GM18508 (cell line): ENCODE results near the gene KCNMB3.
"Not testable (repeated sequence)": the region's sequence is repeated elsewhere in the genome, so short reads cannot be mapped to it uniquely, and the experiment has no call there.

ENCODE experiments used
- ATAC-seq: cut with Tn5 transposase; IDR thresholded peaks from one replicate; pipeline ENCODE4 v1.9.1; 2021; ENCODE audit warnings: moderate number of reproducible peaks; ENCODE audit not compliant: insufficient read depth, unreplicated experiment

The KCNMB3 gene, protein sequence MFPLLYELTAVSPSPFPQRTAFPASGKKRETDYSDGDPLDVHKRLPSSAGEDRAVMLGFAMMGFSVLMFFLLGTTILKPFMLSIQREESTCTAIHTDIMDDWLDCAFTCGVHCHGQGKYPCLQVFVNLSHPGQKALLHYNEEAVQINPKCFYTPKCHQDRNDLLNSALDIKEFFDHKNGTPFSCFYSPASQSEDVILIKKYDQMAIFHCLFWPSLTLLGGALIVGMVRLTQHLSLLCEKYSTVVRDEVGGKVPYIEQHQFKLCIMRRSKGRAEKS

GRCh38 chr3:179250803-179251476 is at the start of gene KCNMB3:
TSS of gene KCNMB3 (minus strand) at chr3:179251114. CDS start at chr3:179250990, 124 bp downstream.
- ATAC-seq = no peak

- ATAC-seq = no peak
Measured at GRCh38 chr3:179299999-179300613, 49.2 kb upstream of the KCNMB3 start.

DNA sequence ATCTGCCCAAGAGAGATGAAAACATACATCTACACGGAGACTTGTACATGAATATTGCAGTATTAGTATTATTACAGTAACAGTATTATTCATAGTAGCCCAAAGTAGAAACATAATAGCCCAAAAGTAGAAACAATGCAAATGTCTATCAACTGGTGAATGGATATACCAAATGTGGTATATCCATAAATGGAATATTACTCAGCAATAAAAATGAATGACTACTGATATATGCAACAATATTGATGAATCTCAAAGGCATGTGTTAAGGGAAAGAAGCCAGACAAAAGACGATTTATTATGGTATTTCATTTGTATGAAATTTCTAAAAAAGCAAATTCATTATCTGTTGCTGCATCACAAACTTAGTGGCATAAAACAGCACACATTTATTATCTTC is 48.4 kb upstream of the KCNMB3 start:
- ATAC-seq = no peak

DNA sequence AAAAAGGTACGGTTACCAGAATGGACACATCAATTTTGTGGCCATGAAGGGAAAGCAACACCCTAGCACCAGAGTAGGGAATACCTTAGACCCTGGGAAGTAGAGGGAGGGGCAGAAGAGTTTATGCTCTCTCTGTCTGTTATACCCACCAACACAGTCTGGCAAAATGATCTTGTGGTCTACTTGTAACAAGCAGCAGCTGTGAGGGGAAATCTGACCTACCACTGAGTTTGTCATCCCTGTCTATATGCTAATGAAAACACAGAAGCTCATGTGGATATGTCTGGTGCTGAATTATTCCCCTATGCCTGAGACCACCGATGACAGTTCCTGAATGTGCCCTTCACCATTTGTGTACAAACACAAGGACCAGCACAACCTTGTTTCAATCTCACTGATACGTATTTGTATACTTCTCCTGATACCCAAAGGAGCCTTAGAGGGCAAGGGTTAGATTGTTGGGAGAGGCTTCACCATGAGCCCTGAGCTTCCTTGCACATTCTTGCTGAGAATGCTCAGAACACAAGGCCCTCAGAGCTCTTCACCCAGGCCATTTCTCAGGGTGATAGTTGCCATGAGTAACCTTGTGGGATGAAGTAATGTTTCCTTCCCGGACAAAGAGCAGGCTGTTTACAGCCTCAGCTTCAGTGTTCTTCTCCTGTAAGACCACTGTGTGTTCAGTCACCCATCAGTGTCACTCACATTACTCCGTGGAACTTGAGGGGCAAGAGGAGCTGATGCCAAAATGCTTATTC is 47.2 kb upstream of the KCNMB3 start:
- ATAC-seq = no peak

- ATAC-seq = no peak
Measured at GRCh38 chr3:179292450-179292849, 41.5 kb upstream of the KCNMB3 start.

- ATAC-seq = no peak
Measured at GRCh38 chr3:179289295-179289694, 38.4 kb upstream of the KCNMB3 start.

DNA sequence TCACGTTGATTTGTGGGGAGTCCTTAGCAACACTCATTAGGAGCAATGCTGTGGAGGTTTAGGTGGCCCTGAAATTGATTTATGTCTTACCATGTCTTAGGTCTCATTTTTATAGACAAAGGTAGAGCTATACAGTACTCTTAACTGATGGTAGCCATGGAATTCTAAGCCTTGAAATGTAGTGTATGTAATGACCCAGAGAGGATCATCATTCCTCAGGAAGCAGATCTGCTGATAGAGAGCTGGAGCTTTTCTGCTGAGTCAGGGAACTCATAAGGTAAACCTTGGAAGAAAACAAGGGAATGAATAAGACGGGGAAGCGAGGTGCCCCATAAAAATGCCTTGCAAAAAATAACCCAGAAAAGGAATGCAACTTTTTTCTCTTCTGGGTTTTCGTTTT is 37.9 kb upstream of the KCNMB3 start:
- ATAC-seq = no peak

DNA sequence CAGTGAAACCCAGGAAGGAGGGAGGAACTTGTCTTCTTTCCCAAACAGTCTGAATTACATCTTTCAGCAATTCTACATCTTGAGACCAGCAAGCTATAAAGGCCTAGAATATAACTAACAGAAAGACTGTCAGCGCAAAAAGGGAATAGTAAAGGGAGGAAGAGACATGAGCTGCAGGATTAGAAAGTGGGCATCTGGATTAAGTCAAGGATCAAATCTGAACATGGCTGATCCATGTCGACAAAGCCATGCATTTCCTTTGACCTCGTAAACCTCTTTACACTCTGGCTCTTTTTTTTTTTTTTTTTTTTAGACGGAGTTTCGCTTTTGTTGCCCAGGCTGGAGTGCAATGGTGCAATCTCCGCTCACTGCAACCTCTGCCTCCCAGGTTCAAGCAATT is 35.4 kb upstream of the KCNMB3 start:
- no peak for ATAC-seq

- ATAC-seq = no peak
Measured at GRCh38 chr3:179281825-179282224, 30.9 kb upstream of the KCNMB3 start.

DNA sequence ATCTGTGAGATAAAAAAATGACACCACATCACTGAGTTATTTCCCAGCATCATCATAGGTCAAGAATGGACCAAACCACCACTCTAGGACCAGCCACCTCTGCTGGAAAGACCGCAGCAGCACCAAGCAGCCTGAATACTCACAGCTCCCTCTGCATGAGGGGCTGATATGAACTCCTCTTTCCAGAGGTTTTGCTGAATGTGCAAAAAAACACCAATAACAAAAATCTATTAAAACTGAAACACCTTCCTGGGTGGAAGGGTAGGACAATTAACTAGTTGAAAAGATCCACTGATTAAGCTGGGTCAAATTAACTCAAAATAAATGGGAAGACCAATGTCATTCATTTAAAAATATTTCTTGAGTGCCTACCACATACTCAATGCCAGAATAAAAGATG is 28.9 kb upstream of the KCNMB3 start:
- ATAC-seq = no peak

- ATAC-seq = no peak
Measured at GRCh38 chr3:179278932-179279693, 28.2 kb upstream of the KCNMB3 start.

GRCh38 chr3:179278151-179278550 is 27.2 kb upstream of the KCNMB3 start:
- ATAC-seq = no peak

DNA sequence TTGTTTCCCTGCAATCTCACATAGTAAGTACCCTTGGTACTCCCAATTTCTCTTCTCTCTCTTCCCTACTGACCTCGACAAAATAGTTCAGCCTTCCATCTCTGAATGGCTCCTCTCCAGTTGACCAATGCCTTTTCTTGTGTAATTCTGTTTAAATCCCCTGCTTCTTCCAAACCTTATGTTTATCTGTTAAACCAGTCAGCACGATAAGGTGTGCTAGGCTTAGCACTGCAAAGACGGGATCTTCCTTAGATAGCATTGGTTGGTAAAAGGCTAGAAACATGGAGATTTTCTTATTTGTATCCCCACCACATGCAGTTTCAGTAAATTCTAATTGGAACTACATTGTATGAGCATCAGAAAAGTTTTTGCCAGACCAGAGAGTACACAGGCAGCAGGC is 25.8 kb upstream of the KCNMB3 start:
- ATAC-seq = no peak

GRCh38 chr3:179276001-179276400 is 25.1 kb upstream of the KCNMB3 start:
- no peak for ATAC-seq

DNA sequence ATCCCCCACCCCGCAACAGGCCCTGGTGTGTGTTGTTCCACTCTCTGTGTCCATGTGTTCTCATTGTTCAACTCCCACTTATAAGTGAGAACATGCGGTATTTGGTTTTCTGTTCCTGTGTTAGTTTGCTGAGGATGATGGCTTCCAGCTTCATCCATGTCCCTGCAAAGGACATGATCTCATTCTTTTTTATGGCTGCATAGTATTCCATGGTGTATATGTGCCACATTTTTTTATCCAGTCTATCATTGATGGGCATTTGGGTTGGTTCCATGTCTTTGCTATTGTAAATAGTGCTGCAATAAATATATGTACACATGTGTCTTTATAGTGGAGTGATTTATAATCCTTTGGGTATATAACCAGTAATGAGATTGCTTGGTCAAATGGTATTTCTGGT is 23.5 kb upstream of the KCNMB3 start:
- not testable (repeated sequence) for ATAC-seq

GRCh38 chr3:179272385-179272784 is 21.5 kb upstream of the KCNMB3 start:
- no peak for ATAC-seq

DNA sequence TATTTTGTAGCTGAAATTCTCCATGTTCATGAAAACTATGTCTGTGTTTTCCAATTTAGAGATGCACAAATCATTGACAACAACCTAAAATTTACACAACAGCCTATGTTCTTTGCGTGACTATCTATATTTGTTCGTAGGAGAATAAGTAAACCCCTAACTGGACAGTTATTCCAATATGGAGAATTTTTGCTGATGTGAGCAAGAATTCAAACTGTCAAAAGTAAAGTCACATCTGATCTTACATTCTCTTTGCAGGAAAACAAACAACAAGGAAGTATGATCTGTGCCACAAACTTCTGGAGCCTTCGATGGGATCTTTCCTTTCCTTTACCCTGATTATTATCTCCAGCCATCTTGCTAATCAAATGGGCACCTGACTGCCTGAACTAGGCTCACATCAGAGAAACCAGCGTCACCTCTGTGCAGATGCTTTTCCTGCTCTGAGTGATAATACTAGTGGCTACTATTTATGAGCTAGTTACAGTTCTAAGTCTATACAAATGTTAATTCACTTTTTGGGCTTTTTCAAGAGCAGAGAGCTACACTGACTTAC is 18.3 kb upstream of the KCNMB3 start:
- no peak for ATAC-seq

- ATAC-seq = no peak
Measured at GRCh38 chr3:179268400-179269051, 17.6 kb upstream of the KCNMB3 start.

DNA sequence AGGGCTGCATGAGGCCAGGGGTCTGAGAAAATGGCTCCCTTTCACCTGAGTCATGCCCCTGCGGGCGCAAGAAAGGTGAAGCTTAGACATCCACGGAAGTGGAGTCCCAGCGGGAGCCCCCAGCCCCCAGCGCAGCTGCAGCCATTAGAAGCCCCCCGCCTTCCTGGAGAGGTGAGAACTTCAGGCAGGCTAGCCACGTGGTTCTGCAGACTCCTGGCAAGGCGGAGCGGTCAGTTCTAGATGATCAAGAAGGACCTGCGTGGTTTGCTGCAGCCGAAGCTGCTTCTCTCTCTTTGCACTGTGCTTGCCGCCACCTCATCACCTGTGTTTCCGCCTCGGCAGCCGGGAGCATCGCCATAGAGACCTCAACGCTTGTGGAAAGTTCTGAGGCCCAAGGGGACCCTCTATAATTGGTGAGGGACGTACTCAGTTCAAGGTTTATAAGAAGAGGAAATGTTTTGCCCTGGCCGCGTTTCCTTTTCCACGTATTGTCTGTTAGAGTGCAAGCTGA is 15.8 kb upstream of the KCNMB3 start:
- no peak for ATAC-seq
